SK-N-SH treated with all-trans-retinoic acid at 6 μM for 48 hours (cell line): ENCODE measurements around the gene OR8B8.

Source experiments
- ATAC-seq: fragments of 200-7000 bp; cut with Tn5 transposase; 3 replicates; pipeline ENCODE4 v1.9.1; 2020; ENCODE audit warnings: mild to moderate bottlenecking, moderate library complexity
- ARNTL ChIP-seq: fragments of 450-650 bp; formaldehyde crosslinking; IDR thresholded peaks from 2 replicates; pipeline ENCODE4 v1.5.0; 2020; ENCODE audit warnings: low read depth, mild to moderate bottlenecking, moderate library complexity, borderline replicate concordance
- BACH2 ChIP-seq: fragments of 250-450 bp; sonication (Bioruptor Pico); IDR thresholded peaks from 2 replicates; pipeline ENCODE4 v1.9.0; 2021; ENCODE audit warnings: mild to moderate bottlenecking, borderline replicate concordance
- CREB5 ChIP-seq: fragments of 250-450 bp; sonication (Bioruptor Pico); IDR thresholded peaks from 2 replicates; pipeline ENCODE4 v1.5.1; 2020; ENCODE audit warnings: low read depth, mild to moderate bottlenecking, moderate library complexity
- CSDC2 ChIP-seq: fragments of 250-450 bp; sonication (Bioruptor Pico); IDR thresholded peaks from 2 replicates; pipeline ENCODE4 v1.5.0; 2020; ENCODE audit warnings: mild to moderate bottlenecking, moderate library complexity
- CSRNP3 ChIP-seq: fragments of 250-450 bp; sonication (Bioruptor Pico); IDR thresholded peaks from 2 replicates; pipeline ENCODE4 v1.5.1; 2021; ENCODE audit warnings: mild to moderate bottlenecking, moderate library complexity
- ESRRG ChIP-seq: fragments of 250-450 bp; sonication (Bioruptor Pico); IDR thresholded peaks from 2 replicates; pipeline ENCODE4 v1.6.1; 2021; ENCODE audit warnings: mild to moderate bottlenecking
- ISL1 ChIP-seq: fragments of 250-450 bp; sonication (Bioruptor Pico); IDR thresholded peaks from 2 replicates; pipeline ENCODE4 v2.1.2; 2022; ENCODE audit warnings: mild to moderate bottlenecking, moderate library complexity
- OSR1 ChIP-seq: fragments of 250-450 bp; sonication (Bioruptor Pico); IDR thresholded peaks from 2 replicates; pipeline ENCODE4 v1.8.0; 2022; ENCODE audit warnings: moderate library complexity, mild to moderate bottlenecking, inconsistent platforms
- PATZ1 ChIP-seq: fragments of 250-450 bp; sonication (Bioruptor Pico); IDR thresholded peaks from 2 replicates; pipeline ENCODE4 v1.8.0; 2020; ENCODE audit warnings: mild to moderate bottlenecking, moderate library complexity, borderline replicate concordance
- POU6F1 ChIP-seq: fragments of 250-450 bp; sonication (Bioruptor Pico); IDR thresholded peaks from 2 replicates; pipeline ENCODE4 v1.8.0; 2021; ENCODE audit warnings: low read depth, mild to moderate bottlenecking, moderate library complexity, borderline replicate concordance
- PPARA ChIP-seq: fragments of 250-450 bp; sonication (Bioruptor Pico); IDR thresholded peaks from 2 replicates; pipeline ENCODE4 v1.5.0; 2020; ENCODE audit warnings: mild to moderate bottlenecking, borderline replicate concordance
- RARB ChIP-seq: fragments of 250-450 bp; sonication (Bioruptor Pico); IDR thresholded peaks from 2 replicates; pipeline ENCODE4 v1.8.0; 2021; ENCODE audit warnings: mild to moderate bottlenecking, moderate library complexity
- SNAI2 ChIP-seq: fragments of 250-450 bp; sonication (Bioruptor Pico); IDR thresholded peaks from 2 replicates; pipeline ENCODE4 v1.5.0; 2020; ENCODE audit warnings: mild to moderate bottlenecking, moderate library complexity
- TCF4 ChIP-seq: fragments of 250-450 bp; sonication (Bioruptor Pico); IDR thresholded peaks from 2 replicates; pipeline ENCODE4 v1.8.0; 2021; ENCODE audit warnings: mild to moderate bottlenecking, moderate library complexity, borderline replicate concordance
- TSHZ2 ChIP-seq: fragments of 250-450 bp; sonication (Bioruptor Pico); IDR thresholded peaks from 2 replicates; pipeline ENCODE4 v1.5.0; 2020; ENCODE audit warnings: mild to moderate bottlenecking, moderate library complexity
- ZC3H10 ChIP-seq: fragments of 250-450 bp; sonication (Bioruptor Pico); IDR thresholded peaks from 2 replicates; pipeline ENCODE4 v1.5.1; 2021; ENCODE audit warnings: mild to moderate bottlenecking, moderate library complexity
- ZFP3 ChIP-seq: fragments of 250-450 bp; sonication (Bioruptor Pico); IDR thresholded peaks from 2 replicates; pipeline ENCODE4 v1.5.0; 2020; ENCODE audit warnings: mild to moderate bottlenecking, moderate library complexity
- ZFP30 ChIP-seq: fragments of 450-650 bp; formaldehyde crosslinking; IDR thresholded peaks from 2 replicates; pipeline ENCODE4 v1.5.0; 2022; ENCODE audit warnings: mild to moderate bottlenecking, moderate library complexity
- ZNF565 ChIP-seq: fragments of 450-650 bp; formaldehyde crosslinking; conservative IDR thresholded peaks from 2 replicates; pipeline ENCODE4 v1.5.0; 2020; ENCODE audit warnings: low read depth, mild to moderate bottlenecking, moderate library complexity
- ZNF70 ChIP-seq: fragments of 450-650 bp; formaldehyde crosslinking; IDR thresholded peaks from 2 replicates; pipeline ENCODE4 v1.5.0; 2020; ENCODE audit warnings: mild to moderate bottlenecking, moderate library complexity
- ZNF8 ChIP-seq: fragments of 450-650 bp; formaldehyde crosslinking; IDR thresholded peaks from 2 replicates; pipeline ENCODE4 v1.5.0; 2020; ENCODE audit warnings: mild to moderate bottlenecking, moderate library complexity

Gene OR8B8

GRCh38 chr11:124445646-124446150, at the start of gene OR8B8:
Gene OR8B8 (minus strand): TSS chr11:124445696. CDS start chr11:124441085, 4,611 bp downstream.
- TF ChIP-seq CSDC2 (CRISPR knock-in tag) (no peak), ISL1 (CRISPR knock-in tag) (no peak), SNAI2 (CRISPR knock-in tag) (no peak), PPARA (CRISPR knock-in tag) (no peak), ZFP30 (CRISPR knock-in tag) (no peak), ZC3H10 (no peak), OSR1 (CRISPR knock-in tag) (no peak), PATZ1 (CRISPR knock-in tag) (no peak), TCF4 (CRISPR knock-in tag) (no peak)
- no peak for ATAC-seq

- no peak for ATAC-seq
- no peak for TF ChIP-seq POU6F1 (CRISPR knock-in tag)
- no peak for TF ChIP-seq CSDC2 (CRISPR knock-in tag)
- TF ChIP-seq ZNF565 (CRISPR knock-in tag) = no peak
- no peak for TF ChIP-seq ZFP30 (CRISPR knock-in tag)
- TF ChIP-seq TSHZ2 (CRISPR knock-in tag) = no peak
- no peak for TF ChIP-seq TCF4 (CRISPR knock-in tag)
- TF ChIP-seq OSR1 (CRISPR knock-in tag) = no peak
- TF ChIP-seq CREB5 (CRISPR knock-in tag) = no peak
- TF ChIP-seq RARB (CRISPR knock-in tag) = no peak
- no peak for TF ChIP-seq PATZ1 (CRISPR knock-in tag)
- no peak for TF ChIP-seq ZNF8 (CRISPR knock-in tag)
- no peak for TF ChIP-seq CSRNP3 (CRISPR knock-in tag)
- TF ChIP-seq ISL1 (CRISPR knock-in tag) = no peak
- TF ChIP-seq BACH2 (CRISPR knock-in tag) = no peak
- TF ChIP-seq ESRRG (CRISPR knock-in tag) = no peak
- TF ChIP-seq SNAI2 (CRISPR knock-in tag) = no peak
- TF ChIP-seq ARNTL = no peak
- TF ChIP-seq ZFP3 = no peak
- no peak for TF ChIP-seq ZNF70 (CRISPR knock-in tag)
Observed at GRCh38 chr11:124493016-124493655, 47.6 kb upstream of the OR8B8 start.
